ENCODE results near the gene SLC44A1. TPM values are rescaled to one million over a fixed set of nuclear protein-coding genes. Genes with fewer than 3 reads are reported as not detected.

Gene SLC44A1
- polyA plus RNA-seq, 1 of the 3 experiments (the other 2 are of a cell fraction) = 4.5 TPM

GRCh38 chr9:105457560-105458294 is 213.3 kb downstream of the SLC44A1 start:
- Histone ChIP-seq H3K9me3 (no peaks in the 10 kb centered on the region), H3K36me3 (replicated peaks in 1 of 2; ENCODE audit: control insufficient read depth in 1 of 2, insufficient read depth in 2 of 2, low read length in 1 of 2) (peaks cover 0 to 9% of the 10 kb centered on the region in 2 experiments), H3K79me2 (ENCODE audit: insufficient read depth) (peaks cover 98% of the 10 kb centered on the region), H3K4me1 (ENCODE audit: control insufficient read depth in 1 of 2, insufficient read depth in 2 of 2, low read depth in 1 of 2, low read length in 1 of 2) (peaks cover 5 to 9% of the 10 kb centered on the region in 2 experiments; a peak in 3 of 4 replicates), H4K20me1 (ENCODE audit: insufficient read depth) (peaks cover 49% of the 10 kb centered on the region), H3K9ac (no peak overlapping the region), H3K27me3 (ENCODE audit: insufficient read depth) (no peaks in the 10 kb centered on the region), H2AFZ (ENCODE audit: low read depth) (no peak overlapping the region), H3K4me2 (no peak overlapping the region), H3K9me2 (no peaks in the 10 kb centered on the region), H3K4me3 (ENCODE audit: low read depth in 2 of 2, low read length in 1 of 2) (no peak overlapping the region), H3K27ac (ENCODE audit: low read depth in 2 of 2, low read length in 1 of 2) (no peak overlapping the region), H3F3A (replicated peaks; ENCODE audit: insufficient read depth) (peaks cover 3% of the 10 kb centered on the region)
- CTCF ChIA-PET = no interaction called here
- WGBS (ENCODE audit: low lambda C conversion rate) = 95% methylated on average over 4 of the region's 15 CpGs
- no peak for TF ChIP-seq REST (IDR thresholded peaks at IDR 0.05; ENCODE audit: low read depth, low read length)
- TF ChIP-seq RCOR1 (IDR thresholded peaks at IDR 0.05; ENCODE audit: low read length) = no peak
- no peak for TF ChIP-seq USF2 (IDR thresholded peaks at IDR 0.05; ENCODE audit: borderline replicate concordance, low read depth, low read length)
- TF ChIP-seq MXI1 (IDR thresholded peaks at IDR 0.05; ENCODE audit: low read depth, low read length) = no peak
- TF ChIP-seq ELF1 (IDR thresholded peaks at IDR 0.05) = no peak
- POLR2A ChIA-PET = no interaction called here
- DNase-seq = no peak

GRCh38 chr9:105458404-105458803 is 214.0 kb downstream of the SLC44A1 start:
- peaks cover 5 to 9% of the 10 kb centered on the region in 2 experiments; a peak in 3 of 4 replicates for H3K4me1 ChIP-seq (ENCODE audit: control insufficient read depth in 1 of 2, insufficient read depth in 2 of 2, low read depth in 1 of 2, low read length in 1 of 2)
- no peak overlapping the region for H2AFZ ChIP-seq (ENCODE audit: low read depth)
- no peaks in the 10 kb centered on the region for H3K27me3 ChIP-seq (ENCODE audit: insufficient read depth)
- DNase-seq = no peak
- ChIA-PET CTCF (no interaction called here), POLR2A (no interaction called here)
- WGBS (ENCODE audit: low lambda C conversion rate) = 87% methylated on average over 3 of the region's 3 CpGs
- no peak overlapping the region for H3K9ac ChIP-seq
- H4K20me1 ChIP-seq (ENCODE audit: insufficient read depth) = peaks cover 49% of the 10 kb centered on the region
- H3K9me2 ChIP-seq = no peaks in the 10 kb centered on the region
- no peak overlapping the region for H3K4me3 ChIP-seq (ENCODE audit: low read depth in 2 of 2, low read length in 1 of 2)
- no peak overlapping the region for H3K4me2 ChIP-seq
- H3K9me3 ChIP-seq = no peaks in the 10 kb centered on the region
- peaks cover 0 to 10% of the 10 kb centered on the region in 2 experiments for H3K36me3 ChIP-seq (replicated peaks in 1 of 2; ENCODE audit: control insufficient read depth in 1 of 2, insufficient read depth in 2 of 2, low read length in 1 of 2)
- peaks cover 98% of the 10 kb centered on the region for H3K79me2 ChIP-seq (ENCODE audit: insufficient read depth)
- H3K27ac ChIP-seq (ENCODE audit: low read depth in 2 of 2, low read length in 1 of 2) = no peak overlapping the region
- peaks cover 3% of the 10 kb centered on the region for H3F3A ChIP-seq (replicated peaks; ENCODE audit: insufficient read depth)
- no peak for TF ChIP-seq RAD21 (IDR thresholded peaks at IDR 0.05; ENCODE audit: low read length)
- TF ChIP-seq MAX (IDR thresholded peaks at IDR 0.05; ENCODE audit: low read depth) = no peak
- TF ChIP-seq TEAD4 (IDR thresholded peaks at IDR 0.05; ENCODE audit: borderline replicate concordance, insufficient read depth) = no peak
- TF ChIP-seq EP300 (IDR thresholded peaks at IDR 0.05; ENCODE audit: borderline replicate concordance in 1 of 2, low read depth in 1 of 2, low read length in 1 of 2) = no peak
- no peak for TF ChIP-seq JUND (IDR thresholded peaks at IDR 0.05)
- TF ChIP-seq MEF2A (IDR thresholded peaks at IDR 0.05; ENCODE audit: borderline replicate concordance, low read depth) = no peak
- TF ChIP-seq GATA2 (CRISPR knock-in tag; IDR thresholded peaks at IDR 0.05) = no peak
- TF ChIP-seq FOSL2 (IDR thresholded peaks at IDR 0.05; ENCODE audit: borderline replicate concordance, low read depth) = no peak
- no peak for TF ChIP-seq SMC3 (IDR thresholded peaks at IDR 0.05; ENCODE audit: low read depth, low read length)
- no peak for TF ChIP-seq CTCF (IDR thresholded peaks at IDR 0.05)
- TF ChIP-seq FOXJ3 (CRISPR knock-in tag; IDR thresholded peaks at IDR 0.05) = no peak
- no peak for TF ChIP-seq ZBTB33 (IDR thresholded peaks at IDR 0.05; ENCODE audit: borderline replicate concordance, low read depth)
- no peak for TF ChIP-seq SIN3A (IDR thresholded peaks at IDR 0.05; ENCODE audit: borderline replicate concordance, low read depth, low read length)
- TF ChIP-seq CHD2 (IDR thresholded peaks at IDR 0.05; ENCODE audit: low read length, partially characterized antibody) = no peak
